ENCODE measurements around the gene ANKS1A.
"Not testable (repeated sequence)": the region's sequence is repeated elsewhere in the genome, so short reads cannot be mapped to it uniquely, and the experiment has no call there.

The ANKS1A gene

DNA sequence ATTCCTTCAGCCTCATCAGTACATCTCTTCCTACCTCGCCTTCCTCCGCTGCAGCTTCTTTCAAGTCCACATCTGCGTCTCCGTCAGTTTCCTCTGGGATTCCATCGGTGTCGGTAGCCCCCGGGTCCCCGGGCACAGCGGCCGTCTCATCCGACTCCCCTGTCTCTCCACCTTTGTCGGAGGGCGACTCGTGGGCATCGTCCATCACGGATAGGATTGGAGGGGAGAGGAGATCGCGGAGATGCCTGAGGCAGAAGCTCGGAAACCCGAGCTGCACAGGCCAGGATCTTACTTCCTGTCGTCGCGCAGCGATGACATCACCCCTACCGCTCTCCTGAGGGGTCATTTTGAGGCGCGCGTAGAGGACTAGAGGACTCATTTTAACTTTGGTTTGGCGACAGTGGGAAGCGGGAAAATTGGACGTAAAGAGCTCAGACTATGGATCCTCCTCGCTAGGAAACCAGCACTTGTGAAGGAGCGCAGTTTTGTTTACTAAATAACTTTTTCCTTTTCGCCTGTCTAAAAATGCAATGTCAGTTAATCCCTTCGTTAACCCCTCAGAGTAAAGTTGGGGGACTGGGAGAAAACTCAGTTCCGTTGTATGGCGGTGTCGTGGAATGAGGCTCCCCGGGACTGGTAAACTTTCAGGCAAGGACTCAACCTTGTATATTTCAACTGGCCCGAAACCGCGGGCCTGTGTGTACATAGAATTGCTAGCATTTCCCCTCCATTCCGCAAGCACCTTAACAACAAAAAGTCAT is 1.1 kb upstream of the ANKS1A start, which contains the start of gene TAF11:
Gene TAF11 (minus strand): TSS at position 290 of the 761 bp plus-strand sequence. CDS start 85 bp downstream, at position 205.
- DNase-seq, result peak; percentile 94

- DNase-seq, result no peak
Observed at GRCh38 chr6:34888514-34888856, 570 bp upstream of the ANKS1A start.

DNA sequence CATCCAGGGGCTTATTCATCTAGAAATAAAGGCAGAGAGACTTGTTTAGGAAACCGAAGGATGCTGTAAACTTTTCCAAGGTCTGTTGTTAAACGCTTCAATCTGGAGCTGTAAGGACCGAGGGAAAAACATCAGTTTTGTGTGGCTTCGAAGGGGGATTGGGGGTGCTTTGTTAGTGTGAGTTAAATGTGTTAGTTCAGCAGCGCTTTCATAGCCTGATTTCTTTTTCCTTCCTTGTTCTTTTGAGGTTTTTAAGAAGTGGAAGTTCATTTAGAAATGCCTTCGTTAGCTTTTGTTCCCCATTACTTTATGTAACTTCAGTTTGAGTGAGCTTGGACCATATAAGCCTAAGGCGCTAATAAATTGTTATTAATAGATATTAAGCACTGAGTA is 1.5 kb downstream of the ANKS1A start:
- DNase-seq, result no peak

GRCh38 chr6:34891296-34891695 is 2.2 kb downstream of the ANKS1A start:
- DNase-seq, result no peak

DNA sequence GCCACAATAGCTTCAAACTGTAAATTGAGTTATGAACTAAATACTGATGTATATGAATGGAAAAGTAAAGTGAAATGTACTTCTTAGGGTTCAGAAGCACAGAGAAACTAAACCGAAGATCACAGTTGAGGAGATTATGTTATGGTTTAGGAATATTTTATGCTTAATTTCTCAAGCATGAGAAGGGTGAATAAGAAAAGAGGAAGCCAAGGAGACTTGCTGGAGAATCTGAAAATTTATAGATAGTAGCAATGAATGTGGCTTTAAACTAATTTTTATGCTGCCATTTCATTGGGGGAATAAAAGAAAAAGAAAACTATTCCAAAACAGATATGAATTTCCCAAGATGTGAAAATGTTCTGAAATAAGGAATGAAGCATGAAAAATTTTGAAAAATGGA is 5.6 kb downstream of the ANKS1A start:
- DNase-seq, result no peak

DNA sequence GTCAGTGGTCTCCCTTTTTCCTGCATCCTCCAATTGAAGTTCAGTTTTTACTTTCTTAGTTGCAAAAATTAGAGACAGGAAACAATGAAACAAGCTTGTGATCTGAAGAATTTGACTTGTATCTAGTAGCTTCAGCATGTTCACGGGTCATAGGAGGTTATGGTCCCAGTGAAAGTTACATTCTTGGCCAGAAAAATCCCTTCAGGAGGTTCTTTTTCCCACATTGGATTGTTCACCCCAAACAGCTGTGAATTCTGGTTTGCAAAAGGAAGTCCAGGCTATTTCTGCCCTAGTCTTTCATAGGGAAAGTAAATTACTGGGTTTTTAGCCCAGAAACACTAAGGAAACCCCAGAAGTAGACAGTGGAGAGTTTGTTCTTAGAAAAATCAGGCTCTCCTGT is 8.1 kb downstream of the ANKS1A start:
- DNase-seq, result no peak

- DNase-seq, result no peak
Observed at GRCh38 chr6:34897716-34898115, 8.7 kb downstream of the ANKS1A start.

DNA sequence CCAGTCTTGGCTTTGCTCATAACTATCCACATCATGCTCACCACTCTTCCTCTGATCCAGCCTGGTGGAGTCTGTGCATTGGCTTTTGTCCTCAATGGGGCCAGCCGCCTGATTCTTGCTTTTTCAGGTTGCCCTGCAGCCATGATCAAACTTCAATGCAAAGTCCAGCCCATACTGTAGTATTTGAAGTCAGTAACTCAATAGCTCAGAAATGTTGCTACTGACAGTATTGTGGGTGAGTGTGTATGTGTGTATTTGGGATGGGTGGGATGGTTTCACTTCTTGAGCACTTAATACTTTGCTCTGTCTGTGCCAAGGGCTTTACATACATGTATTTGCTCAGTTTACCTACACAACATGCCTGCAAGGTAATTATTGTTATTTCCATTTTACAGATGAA is 10.7 kb downstream of the ANKS1A start:
- DNase-seq, result not testable (repeated sequence)

DNA sequence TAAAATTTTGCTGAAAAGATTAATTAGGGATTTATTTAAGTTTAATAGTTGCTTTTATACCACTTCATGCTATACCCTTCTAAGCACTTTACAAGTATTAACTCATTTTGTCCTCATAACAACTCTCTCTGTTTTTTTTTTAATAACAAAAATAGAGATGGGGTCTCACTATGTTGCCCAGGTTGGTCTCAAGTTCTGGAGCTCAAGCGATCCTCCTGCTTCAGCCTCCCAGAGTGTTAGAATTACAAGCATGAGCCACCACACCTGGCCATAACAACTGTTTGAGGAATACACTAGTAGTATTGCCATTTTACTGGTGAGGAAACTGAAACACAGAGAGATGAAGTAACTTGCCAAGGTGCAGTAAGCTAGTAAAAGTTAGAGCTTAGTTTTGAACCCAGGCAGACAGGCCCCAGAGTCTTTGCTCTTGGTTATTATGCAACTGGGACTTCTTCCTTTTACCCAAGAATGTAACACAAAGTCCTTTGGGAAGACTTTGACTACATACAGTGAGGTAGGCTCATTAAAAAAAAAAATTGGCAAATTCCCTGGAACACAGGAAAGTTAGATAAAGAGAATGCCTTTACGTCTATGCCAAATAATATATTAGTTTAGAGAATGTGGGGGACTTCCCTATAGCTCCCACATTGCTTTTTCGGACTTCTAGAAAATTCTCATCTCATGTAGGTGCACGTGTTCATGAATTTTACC is 11.4 kb downstream of the ANKS1A start:
- no peak for DNase-seq

GRCh38 chr6:34901930-34902329 is 12.9 kb downstream of the ANKS1A start:
- DNase-seq, result no peak

- DNase-seq, result peak; percentile 36
Observed at GRCh38 chr6:34904990-34905613, 16.0 kb downstream of the ANKS1A start.

DNA sequence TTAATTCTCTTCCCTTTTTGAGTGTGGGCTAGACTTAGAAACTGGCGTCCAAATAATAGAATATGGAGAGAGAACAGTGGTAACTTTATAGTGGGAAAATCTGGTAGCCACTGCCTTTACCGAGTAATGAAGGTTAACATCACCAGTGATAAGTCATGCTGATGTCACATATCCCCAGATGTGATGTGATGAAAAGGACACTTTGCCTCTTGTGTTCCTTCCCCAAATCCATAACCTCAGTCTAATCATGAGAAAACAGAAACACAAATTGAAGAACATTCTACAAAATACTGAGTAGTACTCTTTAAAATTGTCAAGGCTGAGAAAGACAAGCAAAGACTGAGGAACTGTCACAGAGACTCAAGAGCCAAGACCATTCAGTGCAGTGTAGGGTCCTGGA is 17.8 kb downstream of the ANKS1A start:
- DNase-seq, result no peak

GRCh38 chr6:34908194-34908593 is 19.1 kb downstream of the ANKS1A start:
- no peak for DNase-seq

DNA sequence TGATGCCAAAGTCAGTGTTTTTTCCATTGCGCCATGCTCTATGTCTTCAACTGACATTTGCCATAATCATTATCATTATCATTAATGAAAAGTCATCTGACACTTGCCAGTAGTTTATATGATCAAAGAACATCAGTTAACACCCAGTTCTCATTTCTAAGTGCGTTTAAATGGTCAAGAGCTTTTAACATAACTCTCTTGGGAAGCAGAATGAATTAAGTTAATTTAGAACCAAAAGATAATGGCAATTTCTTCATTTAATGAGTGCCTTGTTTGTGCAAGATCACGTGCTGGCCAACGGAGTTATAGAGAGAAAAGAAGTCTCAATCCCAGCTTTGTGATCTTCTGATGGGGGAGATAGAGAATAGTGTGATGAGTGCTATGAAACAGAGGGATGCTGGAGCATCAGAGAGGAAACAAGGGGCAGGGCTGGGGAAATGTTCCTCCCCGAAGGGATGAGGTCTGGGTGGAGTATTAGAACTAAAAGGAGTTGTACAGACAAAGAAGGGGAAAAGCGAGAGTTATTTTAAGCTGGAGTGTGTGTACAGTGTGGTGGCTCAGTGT is 20.3 kb downstream of the ANKS1A start:
- DNase-seq, result no peak

GRCh38 chr6:34911822-34912221 is 22.8 kb downstream of the ANKS1A start:
- no peak for DNase-seq

DNA sequence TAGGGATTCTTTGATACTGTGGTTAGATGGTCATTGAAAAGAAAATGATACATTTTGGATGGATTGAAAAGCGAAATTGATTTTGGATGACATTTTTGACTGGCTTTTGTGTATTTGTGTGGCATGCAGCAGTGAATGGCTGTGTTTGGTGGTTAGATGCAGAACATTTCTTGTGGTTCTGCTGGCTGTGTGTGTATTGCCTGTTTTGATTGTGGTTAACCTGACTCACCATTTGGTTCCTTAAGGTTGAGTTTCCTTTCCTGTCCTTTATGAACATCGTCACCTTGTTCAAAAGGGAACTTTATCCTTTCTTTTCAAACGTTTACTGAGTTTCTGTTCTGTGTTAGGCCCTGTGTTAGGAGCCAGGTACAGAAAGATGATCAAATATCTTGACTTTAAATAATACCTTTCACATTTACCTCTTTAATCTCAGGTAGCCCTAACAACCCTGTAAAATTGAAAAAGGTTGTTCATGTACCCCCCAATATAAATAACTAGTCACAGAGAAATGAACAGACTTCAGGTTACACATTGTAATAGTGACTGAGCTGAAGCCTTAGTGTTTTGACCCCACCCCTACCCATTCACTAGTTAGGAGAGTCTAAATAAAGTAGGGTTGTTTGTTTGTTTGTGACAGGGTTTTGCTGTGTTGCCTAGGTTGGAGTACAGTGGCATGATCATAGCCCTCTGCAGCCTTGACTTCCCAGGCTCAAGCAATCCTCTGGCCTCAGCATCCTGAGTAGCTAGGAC is 23.8 kb downstream of the ANKS1A start:
- peak; percentile 88 for DNase-seq

DNA sequence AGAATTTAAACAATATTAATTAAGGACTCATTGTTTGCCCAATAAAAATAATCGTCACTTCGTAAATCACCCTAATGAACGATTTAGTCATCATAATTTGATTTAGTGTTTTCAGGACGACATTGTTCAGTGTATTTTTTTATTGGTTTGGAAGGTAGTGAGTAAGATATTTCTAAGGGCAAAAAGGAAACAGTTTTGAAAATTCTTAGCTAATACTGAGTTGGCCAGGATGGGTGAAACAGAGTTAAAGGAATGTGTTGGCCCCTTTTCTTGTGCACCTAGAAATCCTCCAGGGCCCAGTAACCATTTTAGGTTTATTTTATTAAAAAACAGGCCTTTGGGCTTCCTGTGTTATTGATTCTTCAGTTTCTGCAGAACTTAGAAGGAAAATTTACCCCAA is 25.3 kb downstream of the ANKS1A start:
- DNase-seq, result no peak

- DNase-seq, result no peak
Observed at GRCh38 chr6:34916348-34916967, 27.4 kb downstream of the ANKS1A start.

GRCh38 chr6:34917626-34918285 is 28.7 kb downstream of the ANKS1A start:
- DNase-seq, result no peak

- DNase-seq, result no peak
Observed at GRCh38 chr6:34919651-34920050, 30.6 kb downstream of the ANKS1A start.

GRCh38 chr6:34920097-34920496 is 31.0 kb downstream of the ANKS1A start:
- no peak for DNase-seq

DNA sequence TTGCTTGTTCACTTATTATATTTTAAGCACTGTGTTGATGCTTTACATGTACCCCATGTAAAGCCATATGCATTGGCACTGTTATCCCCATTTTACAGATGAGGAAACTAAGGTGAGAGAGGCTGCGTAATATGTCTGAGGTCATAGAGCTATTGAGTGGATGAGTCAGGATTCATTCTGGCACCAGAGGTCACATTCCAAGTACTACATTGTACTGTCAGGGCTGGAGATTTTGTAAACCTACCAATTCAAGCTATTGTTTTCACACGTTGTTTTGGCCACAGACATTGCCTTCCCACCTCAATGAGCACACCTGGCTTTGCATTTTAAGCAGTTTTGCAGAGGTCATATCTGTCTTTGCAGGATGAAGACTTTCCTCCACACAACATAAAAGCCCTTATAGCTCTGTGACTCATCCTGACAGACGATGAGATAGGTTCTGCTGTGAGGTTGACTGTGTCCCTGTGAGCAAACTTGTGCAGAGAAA is 33.2 kb downstream of the ANKS1A start:
- DNase-seq, result no peak

All from activated CD4-positive, alpha-beta T cell treated with anti-CD3 and anti-CD28 coated beads, Interleukin-10, Interleukin-2, amounts not matched to agents 100 ng/mL and 50 ng/mL, durations not matched to agents 16 hours and 8 hours (primary cell).